T-helper 2 cell (primary cell): ENCODE measurements around the gene BPNT1.
A peak's percentile ranks its signal among the peaks of the same experiment; 100 is the strongest.
"Not testable (repeated sequence)": the region's sequence is repeated elsewhere in the genome, so short reads cannot be mapped to it uniquely, and the experiment has no call there.

Source experiments
- DNase-seq, 5 experiments: peaks; one replicate each; pipeline versions ENCODE4 v3.0.0 to v3.0.0-alpha.2; 2012 to 2022
- total RNA-seq, 2 donors: gene quantifications; one replicate each; lab custom pipeline; 2026; lab: John Stamatoyannopoulos, UW

The BPNT1 gene
- 4.1 to 11.3 reads per million in 2 donors for total RNA-seq

GRCh38 chr1:220089650-220090556 lies at the start of gene BPNT1:
BPNT1 (minus strand) TSS chr1:220089788; CDS start chr1:220079846, 9,942 bp downstream.
- peak; percentile 82 to 96 (median 95) for DNase-seq

GRCh38 chr1:220137019-220137786 lies 47.6 kb upstream of the BPNT1 start:
- DNase-seq, result peak in 2 of 5 experiments; percentile 17 to 68

GRCh38 chr1:220135755-220136154 lies 46.2 kb upstream of the BPNT1 start:
- peak in 1 of 5 experiments; percentile 17 for DNase-seq

GRCh38 chr1:220129479-220130210 lies 40.1 kb upstream of the BPNT1 start:
- no peak for DNase-seq

- no peak for DNase-seq
These were observed 37.5 kb upstream of the BPNT1 start for GRCh38 chr1:220127076-220127475.

- DNase-seq, result no peak
These were observed 35.0 kb upstream of the BPNT1 start for GRCh38 chr1:220124542-220124941.

- peak in 1 of 5 experiments; percentile 31 for DNase-seq
These were observed 34.3 kb upstream of the BPNT1 start for GRCh38 chr1:220123889-220124288.

- DNase-seq, result no peak
These were observed 33.5 kb upstream of the BPNT1 start for GRCh38 chr1:220123066-220123465.

GRCh38 chr1:220121791-220122530 lies 32.4 kb upstream of the BPNT1 start:
- no peak for DNase-seq

- no peak for DNase-seq
These were observed 29.5 kb upstream of the BPNT1 start for GRCh38 chr1:220119043-220119512.

- DNase-seq, result peak in 1 of 5 experiments; percentile 62
These were observed 23.6 kb upstream of the BPNT1 start for GRCh38 chr1:220113136-220113695.

GRCh38 chr1:220112600-220112999 lies 23.0 kb upstream of the BPNT1 start:
- not testable (repeated sequence) for DNase-seq

GRCh38 chr1:220110473-220110872 lies 20.9 kb upstream of the BPNT1 start:
- DNase-seq, result not testable (repeated sequence)

GRCh38 chr1:220099826-220100225 lies 10.2 kb upstream of the BPNT1 start:
- no peak for DNase-seq

GRCh38 chr1:220094016-220094911 lies 4.7 kb upstream of the BPNT1 start, which contains the start of gene IARS2:
IARS2 (plus strand) TSS chr1:220094132; CDS start chr1:220094217, 85 bp downstream.
- peak; percentile 82 to 93 (median 89) for DNase-seq

- no peak for DNase-seq
These were observed 3.9 kb upstream of the BPNT1 start for GRCh38 chr1:220093361-220094015.

- DNase-seq, result no peak
These were observed 3.1 kb upstream of the BPNT1 start for GRCh38 chr1:220092694-220093093.

- DNase-seq, result not testable (repeated sequence)
These were observed 3.3 kb downstream of the BPNT1 start for GRCh38 chr1:220086261-220086686.

- DNase-seq, result no peak
These were observed 5.1 kb downstream of the BPNT1 start for GRCh38 chr1:220084460-220084859.

GRCh38 chr1:220077887-220078286 lies 11.7 kb downstream of the BPNT1 start:
- DNase-seq, result no peak
